ENCODE measurements around the gene NUP214.
A peak's percentile ranks its signal among the peaks of the same experiment; 100 is the strongest.
"Not testable (repeated sequence)": the region's sequence is repeated elsewhere in the genome, so short reads cannot be mapped to it uniquely, and the experiment has no call there.

Gene NUP214

DNA sequence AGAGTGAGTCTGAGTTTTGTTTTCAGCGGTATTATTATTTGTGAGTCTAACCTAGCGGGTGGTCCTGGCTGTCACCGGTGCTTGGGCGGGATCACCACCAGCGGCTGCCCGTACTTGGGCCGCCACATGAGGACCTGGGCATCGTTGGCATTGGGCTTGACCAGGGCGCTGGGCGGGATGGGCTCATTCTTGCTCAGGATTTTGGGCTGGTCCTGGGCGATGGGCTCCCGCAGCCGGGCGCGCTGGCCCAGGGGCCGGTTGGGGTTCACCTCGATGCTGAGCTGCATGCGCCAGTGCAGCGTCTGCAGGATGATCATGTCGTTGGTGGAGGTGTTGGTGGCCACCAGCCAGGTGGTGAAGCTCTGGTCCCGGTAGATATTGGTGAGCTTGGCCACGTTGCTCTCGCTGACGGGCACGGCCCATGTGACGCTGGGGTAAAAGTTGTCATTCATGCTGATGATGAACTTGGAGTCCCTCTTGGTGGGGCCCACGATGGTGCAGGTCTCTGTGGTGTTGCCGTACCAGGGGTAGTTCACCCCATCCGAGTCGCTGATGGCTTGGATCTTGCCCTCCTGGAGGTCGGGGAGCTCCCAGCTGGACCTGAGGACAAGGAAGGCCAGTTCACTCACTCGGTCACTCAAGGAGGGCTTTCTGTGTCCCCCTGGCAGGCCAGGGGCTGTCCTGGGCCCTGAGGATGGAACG lies 135.5 kb downstream of the NUP214 start:
- no peak for DNase-seq

DNA sequence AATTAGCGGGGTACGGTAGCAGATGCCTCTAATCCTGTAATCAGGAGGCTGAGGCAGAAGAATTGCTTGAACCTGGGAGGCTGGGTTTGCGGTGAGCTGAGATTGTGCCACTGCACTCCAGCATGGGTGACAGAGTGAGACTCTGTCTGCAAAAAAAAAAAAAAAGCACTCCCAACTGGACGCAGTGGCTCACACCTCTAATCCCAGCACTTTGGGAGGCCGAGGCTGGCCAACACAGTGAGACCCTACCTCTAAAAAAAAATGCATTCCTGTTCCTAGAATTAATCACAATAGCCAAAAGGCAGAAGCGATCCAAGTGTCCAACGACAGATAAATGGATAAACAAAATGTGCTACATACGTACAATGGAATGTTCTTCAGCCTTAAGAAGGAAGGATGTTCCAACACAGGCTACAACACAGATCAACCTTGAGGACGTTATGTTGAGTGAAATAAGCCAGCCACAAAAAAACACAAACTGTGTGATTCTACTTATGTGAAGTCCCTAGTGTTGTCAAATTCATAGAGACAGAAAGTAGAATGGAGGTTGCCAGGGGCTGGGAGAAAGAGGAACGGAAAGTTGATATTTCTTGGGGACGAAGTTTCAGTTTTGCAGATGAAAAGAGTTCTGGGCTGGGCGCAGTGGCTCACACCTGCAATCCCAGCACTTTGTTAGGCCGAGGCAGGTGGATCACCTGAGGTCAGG lies 137.1 kb downstream of the NUP214 start:
- DNase-seq: no peak

DNA sequence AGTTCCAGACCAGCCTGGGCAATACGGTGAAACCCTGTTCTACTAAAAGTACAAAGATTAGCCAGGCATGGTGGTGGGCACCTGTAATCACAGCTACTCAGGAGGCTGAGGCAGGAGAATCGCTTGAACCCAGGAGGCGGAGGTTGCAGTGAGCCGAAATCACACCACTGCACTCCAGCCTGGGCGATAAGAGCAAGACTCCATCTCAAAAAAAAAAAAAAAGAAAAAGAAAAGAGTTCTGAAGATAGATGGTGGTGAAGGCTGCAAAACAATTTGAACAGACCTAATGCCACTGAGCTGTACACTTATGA lies 137.6 kb downstream of the NUP214 start:
- not testable (repeated sequence) for DNase-seq

DNA sequence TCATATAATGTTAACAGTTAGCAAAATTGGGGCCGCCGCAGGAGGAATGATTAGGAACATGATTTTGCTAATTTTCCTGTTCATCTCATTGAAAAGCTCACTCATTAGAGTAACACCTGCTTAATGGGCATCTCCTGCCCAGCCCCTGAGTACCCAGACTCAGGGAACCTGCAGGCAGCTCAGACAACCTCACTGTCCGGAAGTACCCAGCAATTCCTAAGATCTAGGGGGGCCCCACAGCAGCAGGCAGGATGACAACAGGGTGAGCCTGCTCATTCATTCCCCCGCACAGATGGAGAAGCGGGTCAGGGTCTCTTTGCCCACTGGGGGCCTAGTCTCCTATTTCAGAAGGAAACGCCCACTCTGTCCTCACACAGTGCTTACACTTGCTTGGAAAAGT lies 138.3 kb downstream of the NUP214 start:
- DNase-seq: no peak

DNA sequence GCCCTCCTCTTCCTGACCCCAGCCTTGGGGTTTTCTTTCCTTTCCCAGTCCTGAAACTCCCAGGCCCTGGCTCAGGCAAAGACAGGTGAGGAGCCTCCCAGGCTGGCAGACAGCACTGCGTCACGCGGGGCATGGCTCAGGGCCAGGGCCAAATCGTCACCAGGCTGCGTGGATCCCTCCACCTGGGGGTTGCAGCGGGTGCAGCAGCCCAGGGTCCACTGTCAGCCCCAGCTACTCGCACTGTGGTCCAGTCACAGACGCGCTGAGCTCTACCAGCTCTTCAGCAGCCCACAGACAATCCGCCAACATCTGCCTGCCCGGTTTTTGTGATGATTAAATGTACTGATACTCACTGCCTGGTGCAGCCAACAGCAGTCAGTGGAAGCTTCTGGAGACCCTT lies 138.8 kb downstream of the NUP214 start:
- peak in 1 of 5 experiments; percentile 57 for DNase-seq

DNA sequence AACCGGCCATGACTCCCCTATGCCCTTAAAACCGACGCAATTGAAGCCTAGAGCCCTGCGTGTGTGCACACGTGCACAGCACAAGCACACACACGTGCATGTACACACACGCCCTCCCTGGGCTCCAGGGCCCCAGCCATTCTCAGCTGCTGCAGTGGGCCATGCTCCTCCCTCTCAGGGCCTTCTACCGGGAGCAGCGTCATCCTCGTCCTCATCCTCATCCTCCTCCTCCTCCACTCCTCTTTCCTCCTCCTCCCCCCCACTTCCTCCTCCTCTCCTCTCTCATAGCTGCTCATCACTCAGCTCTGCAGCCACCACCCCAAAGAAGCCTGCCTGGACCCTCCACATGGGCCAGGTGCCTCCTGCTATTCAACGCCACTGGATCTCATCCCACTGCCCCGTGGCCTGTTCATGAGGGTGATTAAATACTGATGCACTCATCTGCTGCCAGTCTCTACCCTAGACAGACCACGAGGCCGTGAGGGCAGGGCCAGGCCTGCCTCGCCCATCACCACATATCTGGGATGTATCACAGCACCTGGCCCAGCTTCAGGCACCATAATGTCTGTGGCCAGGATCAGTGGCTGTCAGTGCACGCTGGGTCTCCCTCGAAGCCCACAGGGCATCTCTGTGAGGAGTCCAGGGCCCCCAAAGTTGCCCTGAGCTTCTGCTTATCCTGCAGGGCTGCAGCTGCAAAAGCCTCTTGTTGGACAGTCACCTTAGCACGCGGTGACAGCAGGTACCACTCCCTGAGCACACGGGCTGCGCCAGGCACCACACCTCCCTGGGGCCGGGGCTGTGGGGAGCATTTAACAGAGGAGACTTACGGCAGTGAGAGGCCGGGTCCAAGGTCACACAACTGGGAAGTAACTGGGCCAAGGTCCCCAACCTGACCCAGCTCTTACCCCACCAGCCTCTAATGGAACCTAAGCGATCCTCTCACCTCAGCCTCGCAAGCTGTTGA lies 141.2 kb downstream of the NUP214 start:
- peak in 1 of 5 experiments; percentile 78 for DNase-seq

DNA sequence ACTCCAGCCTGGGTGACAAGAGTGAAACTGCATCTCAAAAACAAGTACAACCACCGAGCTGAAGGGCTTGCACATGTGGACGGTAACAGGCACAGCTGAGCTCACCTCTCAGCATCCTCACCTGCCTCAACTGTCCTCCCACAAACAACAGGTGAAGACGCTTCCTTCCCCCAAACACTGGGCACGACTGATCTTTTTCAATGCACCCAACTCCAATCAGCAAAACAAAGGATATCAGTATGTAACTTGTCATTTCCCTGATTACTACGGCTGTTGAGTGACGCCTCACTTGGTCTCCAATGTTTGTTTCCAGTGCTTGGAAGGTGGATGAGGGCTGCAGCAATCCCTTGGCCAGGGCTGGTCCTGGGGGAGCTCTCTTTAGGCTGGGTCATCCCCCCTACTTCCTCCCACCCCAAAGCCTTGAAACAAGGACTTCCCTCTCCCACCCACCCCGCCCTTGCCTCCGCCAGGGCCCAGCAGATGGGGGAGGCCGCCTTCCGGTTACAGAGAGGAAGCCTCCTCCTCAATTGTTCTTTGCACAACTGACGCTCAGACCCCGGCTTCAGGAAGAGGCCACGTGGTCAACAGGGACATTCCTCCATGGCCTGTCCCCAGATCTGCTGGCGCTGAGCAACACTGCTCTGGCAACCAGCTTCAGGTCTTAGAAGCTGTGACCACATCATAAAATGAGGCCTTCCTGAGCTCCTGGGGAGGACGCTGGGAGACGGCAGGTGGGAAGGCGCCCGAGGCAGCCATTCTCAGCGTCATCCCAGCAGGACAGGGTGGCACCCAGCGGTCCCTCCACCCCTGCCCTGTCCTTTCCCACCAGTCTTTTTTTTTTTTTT lies 145.0 kb downstream of the NUP214 start:
- peak in 3 of 5 experiments; percentile 37 to 79 (median 42) for DNase-seq

DNA sequence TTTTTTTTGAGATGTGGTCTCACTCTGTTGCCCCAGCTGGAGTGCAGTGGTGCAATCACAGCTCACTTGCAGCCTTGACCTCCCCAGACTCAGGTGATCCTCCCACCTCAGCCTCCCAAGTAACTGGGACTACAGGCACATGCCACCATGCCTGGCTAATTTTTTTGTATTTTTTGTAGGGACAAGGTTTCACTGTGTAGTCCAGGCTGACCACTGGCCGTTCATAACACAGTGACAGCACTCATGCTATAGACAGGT lies 145.6 kb downstream of the NUP214 start:
- DNase-seq: not testable (repeated sequence)

DNA sequence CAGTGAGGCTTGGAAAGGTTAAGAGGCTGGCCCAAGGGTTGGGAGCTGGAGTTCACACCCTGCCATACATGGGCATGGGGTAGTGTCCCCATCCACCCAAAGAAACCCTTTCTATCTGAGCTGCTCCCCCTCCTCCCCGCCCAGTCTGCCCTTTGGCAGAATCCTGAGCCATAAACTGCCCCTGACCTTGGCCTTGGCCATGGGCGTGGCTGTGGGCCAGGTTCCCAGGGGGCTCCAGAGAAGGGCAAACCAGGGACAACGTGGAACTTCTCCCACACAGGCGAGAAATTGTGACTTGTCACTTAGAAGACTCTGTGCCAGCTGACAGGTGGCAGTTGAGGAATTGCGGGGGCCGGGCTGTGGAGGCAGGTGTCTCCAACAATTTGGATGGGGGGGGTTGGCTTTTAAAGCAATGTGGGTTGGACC lies 146.1 kb downstream of the NUP214 start:
- DNase-seq: no peak

DNA sequence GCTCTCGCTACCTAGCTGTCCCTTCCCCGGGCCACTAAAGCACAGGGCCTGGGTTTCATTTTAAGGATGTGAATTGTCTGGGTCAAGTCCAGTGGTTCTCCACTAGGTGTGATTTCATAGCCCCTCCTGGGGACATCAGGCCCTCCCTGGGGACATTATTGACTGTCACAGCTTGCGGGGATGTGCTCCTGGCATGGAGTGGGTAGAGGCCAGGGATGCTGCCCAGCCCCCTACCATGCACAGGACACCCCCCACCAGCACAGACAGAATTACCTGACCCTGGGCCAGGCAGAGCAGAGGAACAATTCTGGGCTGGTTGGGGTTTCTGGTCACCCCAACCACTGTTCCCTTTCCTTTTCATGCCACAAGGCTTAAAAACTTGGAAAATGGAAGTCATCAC lies 146.8 kb downstream of the NUP214 start:
- no peak for DNase-seq

DNA sequence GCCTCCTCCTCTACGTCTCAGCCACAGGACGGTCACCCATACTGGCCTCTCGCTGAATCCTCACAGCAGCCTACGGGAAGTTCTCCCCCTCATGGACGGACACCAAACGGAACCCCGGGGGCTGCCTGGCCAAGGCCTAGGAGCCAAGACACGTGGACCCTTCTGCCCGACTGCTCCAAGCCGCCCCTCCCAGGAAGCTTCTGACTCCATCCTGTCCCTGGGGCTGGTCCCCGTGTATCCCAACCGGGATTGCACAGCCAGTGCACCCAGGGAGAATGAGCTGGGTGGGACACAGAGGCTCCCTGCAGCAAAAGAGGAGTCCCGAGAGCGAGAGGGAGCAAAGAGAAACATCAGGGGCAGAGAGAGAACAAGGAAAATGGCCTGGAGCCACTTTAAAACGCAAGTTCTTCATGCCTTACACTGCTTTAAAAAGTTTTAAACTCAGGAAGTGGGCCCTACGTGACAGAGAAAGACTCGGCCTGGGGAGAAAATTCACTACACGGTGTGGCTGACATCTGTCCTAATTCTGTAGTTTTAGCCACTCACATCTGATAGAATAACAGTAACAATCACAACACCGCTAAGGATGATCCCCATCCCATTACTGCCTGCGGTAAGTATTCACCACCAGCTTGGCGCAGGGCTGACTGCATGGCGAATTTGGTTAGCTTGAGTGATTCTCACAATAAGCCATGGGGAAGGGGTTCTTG lies 147.9 kb downstream of the NUP214 start:
- DNase-seq: no peak

DNA sequence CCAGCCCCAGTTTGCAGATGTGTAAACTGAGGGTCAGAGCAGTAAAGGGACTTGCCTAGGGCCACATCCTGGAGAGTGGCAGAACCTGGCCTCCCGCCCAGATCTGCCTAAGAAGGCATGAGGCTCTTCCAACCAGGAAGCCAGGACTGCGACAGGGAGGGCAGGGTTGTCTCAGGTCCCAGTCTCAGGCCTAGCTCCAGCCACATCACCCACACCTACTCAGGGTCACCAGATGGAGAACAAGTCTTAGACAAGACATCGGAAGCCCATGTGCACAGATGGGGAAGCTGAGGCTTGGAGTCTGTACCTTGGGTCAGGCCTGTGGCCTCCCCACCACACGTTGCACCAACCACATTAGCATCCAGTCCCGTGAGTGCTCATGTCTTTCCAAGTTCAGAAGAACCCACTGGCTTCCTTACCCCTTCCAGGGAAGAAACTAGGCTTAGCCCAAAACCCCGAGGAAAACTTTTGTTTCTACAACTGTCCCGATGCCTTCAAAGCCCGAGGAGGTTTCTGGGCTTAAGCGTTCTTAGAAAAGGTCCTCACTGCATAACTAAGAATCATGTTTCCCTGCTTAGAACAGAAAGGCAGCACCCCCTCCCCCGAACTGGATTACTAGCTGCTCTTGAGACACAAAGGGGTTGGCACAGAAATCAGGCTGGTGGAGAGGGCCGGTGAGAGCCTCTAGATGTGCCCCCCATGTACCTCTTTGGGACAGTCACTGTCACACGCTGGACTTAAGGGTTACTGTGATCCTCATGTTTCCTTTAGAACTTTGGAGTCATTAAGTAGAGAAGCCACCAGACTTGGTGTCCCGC lies 148.7 kb downstream of the NUP214 start:
- peak in 1 of 5 experiments; percentile 41 for DNase-seq

DNA sequence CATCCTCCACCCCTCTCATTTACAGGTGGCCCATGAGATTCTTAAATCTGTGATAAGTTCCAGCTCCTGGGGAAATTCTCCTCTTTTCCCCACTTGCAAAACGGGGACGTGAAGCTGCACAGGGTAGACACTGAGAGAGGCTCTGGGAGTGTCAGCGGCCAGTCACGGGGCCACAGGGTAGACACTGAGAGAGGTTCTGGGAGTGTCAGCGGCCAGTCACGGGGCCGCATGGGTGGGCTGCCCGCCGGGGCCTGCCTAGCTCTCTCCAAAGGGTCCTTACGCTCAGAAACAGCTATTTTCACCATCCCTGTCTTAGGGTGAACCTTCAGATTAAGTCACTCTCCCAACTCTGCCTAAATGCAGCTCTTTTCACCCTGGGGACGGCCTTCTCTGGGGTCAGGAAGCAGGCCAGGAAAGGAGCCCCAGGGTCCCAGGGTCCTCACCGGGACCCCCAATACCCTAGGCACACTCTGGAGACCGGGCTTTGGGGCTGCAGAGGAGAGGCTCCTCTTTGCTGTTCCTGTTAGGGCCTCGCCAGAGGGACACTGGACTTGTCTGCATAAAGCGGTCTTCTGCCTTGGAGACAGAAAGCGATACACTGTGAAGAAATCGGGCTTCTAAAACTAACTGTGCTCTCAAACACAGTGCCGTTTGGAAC lies 149.4 kb downstream of the NUP214 start:
- DNase-seq: peak in 1 of 5 experiments; percentile 48

DNA sequence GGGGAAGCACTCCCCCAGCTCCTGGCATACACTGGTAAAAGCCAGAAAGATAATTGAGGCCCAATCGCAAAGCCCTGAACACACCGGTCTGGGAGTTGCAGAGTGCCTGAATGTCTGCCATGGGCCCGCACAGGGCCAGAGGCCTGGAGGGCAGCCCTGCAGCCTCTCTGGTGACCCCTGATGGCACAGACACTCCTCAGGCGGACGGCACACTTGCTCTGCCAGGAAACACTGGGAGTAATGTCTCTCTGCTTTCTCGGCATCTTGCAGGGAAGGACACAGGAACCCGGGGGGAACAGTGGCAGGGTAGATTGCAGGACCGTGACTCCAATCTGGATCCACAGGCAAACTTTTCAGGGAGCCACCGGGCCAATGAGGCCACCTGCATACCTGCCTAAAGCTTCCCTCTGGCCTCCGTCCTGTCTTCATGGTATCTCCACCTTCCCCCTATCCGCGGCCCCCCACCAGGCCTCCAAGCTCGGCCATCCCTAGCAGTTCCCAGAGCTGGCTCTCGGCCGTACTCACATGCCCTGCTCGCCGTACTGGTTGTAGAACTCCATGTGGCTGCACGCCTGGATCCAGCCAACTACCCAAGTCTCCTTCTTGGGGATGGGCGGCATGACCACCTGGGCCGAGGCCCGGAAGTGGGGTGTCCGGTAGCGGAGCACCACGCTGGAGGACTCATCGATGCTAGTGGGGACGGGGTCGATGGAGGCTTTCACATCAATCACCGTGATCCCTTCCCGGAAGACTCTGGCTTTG lies 150.1 kb downstream of the NUP214 start:
- DNase-seq: peak in 1 of 5 experiments; percentile 51

DNA sequence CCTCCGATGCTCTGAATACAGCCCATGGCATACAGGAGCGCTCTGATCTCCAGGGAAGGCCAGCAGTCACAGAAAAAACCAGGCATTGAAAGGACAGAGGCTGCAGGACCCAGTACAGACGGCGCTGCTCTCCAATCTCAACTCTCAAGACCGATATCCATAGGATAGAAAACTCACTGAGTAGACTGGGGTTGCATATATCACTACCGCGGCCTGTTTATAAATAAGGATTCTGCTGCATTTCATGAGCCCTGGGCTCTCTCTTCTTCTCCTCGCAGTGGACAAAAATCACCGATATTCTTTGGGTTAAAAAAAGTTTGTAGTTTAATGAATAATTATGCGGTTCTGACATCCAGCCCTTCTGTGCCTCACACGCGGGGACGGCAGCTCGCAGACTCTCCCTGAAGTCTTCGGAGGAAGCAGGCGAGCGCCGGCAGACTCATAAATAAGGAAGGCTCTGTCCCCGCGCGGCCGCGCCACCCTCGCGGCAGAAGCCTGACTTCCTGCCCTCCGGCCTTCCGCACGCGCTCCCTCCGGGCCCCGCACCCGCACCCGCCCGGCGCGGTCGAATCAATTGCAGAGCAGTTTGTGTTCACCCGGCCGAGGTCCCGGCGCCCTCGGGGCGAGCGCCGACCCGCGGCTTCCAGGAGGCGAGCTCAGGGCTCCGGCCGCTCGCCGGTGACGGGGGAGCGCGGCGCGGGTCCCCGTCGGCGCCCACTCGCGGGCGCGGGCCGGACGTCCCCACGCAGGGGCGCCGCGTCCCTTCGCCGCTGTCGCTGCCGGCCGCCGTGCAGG lies 150.9 kb downstream of the NUP214 start, which contains the start of gene FAM78A:
TSS of gene FAM78A (minus strand) at position 417 of the 795 bp plus-strand sequence. CDS start at position 86, 331 bp downstream.
- DNase-seq: peak in 2 of 5 experiments; percentile 26 to 71

DNA sequence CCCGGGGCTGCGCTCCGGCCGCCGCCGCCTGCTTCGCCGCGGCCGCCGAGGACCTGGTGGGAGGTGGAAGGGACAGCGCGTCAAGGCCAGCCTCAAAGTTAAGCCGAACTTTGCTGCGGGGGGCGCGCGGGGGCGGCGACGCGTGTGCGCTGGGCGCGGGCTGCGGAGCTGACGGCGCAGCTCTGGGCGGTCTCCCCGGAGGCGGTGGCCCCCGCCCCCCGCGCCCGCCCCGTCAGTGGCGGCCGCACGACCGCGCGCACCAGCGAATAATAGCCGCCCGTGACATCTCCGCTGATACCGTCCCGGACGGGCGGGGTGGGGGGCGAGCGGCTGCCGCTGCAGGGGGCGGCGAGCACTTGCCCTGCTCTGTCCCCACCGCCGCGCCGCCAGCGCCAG lies 151.5 kb downstream of the NUP214 start:
- DNase-seq: peak in 2 of 5 experiments; percentile 42 to 72

DNA sequence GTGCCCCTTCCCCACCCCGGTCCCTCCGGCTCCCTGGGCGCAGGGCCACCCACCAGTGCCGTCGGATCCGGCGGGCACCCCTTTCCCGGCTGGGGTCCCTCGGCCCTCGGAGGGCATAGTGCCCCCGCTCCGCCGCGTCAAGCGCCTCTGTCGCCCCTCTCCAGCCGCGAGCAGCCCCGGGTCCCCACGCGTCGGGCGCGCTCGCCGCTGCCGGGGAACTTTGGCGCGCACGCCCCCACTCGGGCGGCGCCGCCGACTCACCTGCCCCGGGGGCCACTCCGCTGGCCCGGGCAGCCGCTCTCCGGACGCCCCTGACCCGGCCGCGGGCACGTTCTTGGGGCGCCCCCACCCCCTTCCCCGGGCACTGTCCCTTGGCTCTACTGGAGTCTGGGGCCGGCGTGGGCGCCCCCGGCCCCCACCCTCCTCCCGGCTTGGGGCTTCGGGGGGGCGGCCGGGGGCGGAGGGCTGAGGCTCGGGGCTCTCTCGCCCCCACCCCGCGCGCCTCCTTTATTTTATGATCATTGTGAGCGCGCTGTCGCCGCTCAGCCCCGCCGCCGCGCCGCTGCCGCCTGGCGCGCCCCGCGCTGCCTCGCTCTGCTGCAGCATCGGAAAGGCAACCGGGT lies 152.0 kb downstream of the NUP214 start:
- peak in 1 of 5 experiments; percentile 48 for DNase-seq

Data from T-helper 2 cell (primary cell).